ENCODE data around the gene SLC17A3.

DNA sequence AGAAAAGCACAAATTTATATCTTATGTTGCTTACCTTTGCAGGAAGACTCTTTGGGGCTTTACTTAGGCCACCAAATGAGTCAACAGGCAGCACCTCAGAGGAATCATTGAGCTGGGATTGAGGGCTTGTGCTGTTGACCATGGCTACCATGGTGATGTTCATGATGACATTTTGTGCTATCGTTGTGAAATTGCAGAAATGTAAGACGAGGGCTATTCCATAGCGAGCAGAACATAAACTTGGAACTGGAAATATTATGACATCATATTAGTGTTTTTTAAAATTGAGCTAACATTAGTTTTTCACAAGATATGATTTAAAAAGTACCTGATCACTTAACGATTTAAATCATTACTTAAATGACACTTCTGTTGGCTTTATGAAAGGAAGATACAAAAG, 11.8 kb downstream of the SLC17A3 start:
- TF ChIP-seq EZH2 (IDR thresholded peaks at IDR 0.05; ENCODE audit: insufficient read depth, poor library complexity, severe bottlenecking) (no peak), EZH2phosphoT487 (IDR thresholded peaks at IDR 0.05; ENCODE audit: insufficient read depth, low read depth) (no peak)

All from GM23248 (cell line).